Ovary (tissue), 3 donors: ENCODE results near the gene NELL1.

Source experiments
- POLR2A ChIP-seq: fragments of 450-650 bp; IDR thresholded peaks from one replicate; pipeline ENCODE4 v1.6.1; 2017; ENCODE audit warnings: antibody characterized with exemption, mild to moderate bottlenecking, moderate library complexity
- TF ChIP-seq, protein P1 (sequence below), 3 donors: fragments of 450-650 bp in 2 of 3; fragments of 200-600 bp in 1 of 3; IDR thresholded peaks; one replicate each; pipeline versions ENCODE4 v1.5.1 to v1.8.0; 2016 to 2022; ENCODE audit warnings: antibody characterized with exemption in 3 of 3, mild to moderate bottlenecking in 1 of 3
- donor health status: DM: no; HTN: no; CAD: no.

- TF ChIP-seq, protein P1, sequence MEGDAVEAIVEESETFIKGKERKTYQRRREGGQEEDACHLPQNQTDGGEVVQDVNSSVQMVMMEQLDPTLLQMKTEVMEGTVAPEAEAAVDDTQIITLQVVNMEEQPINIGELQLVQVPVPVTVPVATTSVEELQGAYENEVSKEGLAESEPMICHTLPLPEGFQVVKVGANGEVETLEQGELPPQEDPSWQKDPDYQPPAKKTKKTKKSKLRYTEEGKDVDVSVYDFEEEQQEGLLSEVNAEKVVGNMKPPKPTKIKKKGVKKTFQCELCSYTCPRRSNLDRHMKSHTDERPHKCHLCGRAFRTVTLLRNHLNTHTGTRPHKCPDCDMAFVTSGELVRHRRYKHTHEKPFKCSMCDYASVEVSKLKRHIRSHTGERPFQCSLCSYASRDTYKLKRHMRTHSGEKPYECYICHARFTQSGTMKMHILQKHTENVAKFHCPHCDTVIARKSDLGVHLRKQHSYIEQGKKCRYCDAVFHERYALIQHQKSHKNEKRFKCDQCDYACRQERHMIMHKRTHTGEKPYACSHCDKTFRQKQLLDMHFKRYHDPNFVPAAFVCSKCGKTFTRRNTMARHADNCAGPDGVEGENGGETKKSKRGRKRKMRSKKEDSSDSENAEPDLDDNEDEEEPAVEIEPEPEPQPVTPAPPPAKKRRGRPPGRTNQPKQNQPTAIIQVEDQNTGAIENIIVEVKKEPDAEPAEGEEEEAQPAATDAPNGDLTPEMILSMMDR (IDR thresholded peaks at IDR 0.05) = no peak
- no peak for TF ChIP-seq POLR2A
These were observed 166.2 kb downstream of the NELL1 start for GRCh38 chr11:20835561-20835960.
